GM11168 (cell line): ENCODE data around the gene C16orf92.

Experiments used
- in situ Hi-C: fragments of 300-500 bp; cut with MboI; formaldehyde crosslinking; loops from one replicate; pipeline ENCODE4 v1.12.0; 2022; ENCODE audit warnings: low sequenced_read_pairs; ENCODE audit not compliant: unreplicated experiment

The C16orf92 gene

GRCh38 chr16:30022887-30023286 is at the start of gene C16orf92:
Gene C16orf92, plus strand, starts transcription at chr16:30023198. Its CDS starts 143 bp downstream, at chr16:30023341.
- in situ Hi-C loops, result no loop called here

GRCh38 chr16:29973384-29974246 is 49.4 kb upstream of the C16orf92 start, which contains the start of gene TAOK2:
Gene TAOK2, plus strand, starts transcription at chr16:29973868. Its CDS starts 3,905 bp downstream, at chr16:29977773.
- in situ Hi-C loops, result no loop called here

GRCh38 chr16:29974291-29975133 is 48.5 kb upstream of the C16orf92 start:
- in situ Hi-C loops, result no loop called here

GRCh38 chr16:29975134-29975538 is 47.9 kb upstream of the C16orf92 start:
- in situ Hi-C loops, result no loop called here

- in situ Hi-C loops, result no loop called here
Observed at GRCh38 chr16:29975811-29976511, 47.0 kb upstream of the C16orf92 start.

GRCh38 chr16:29977063-29977825 is 45.8 kb upstream of the C16orf92 start:
- in situ Hi-C loops, result no loop called here

- in situ Hi-C loops, result no loop called here
Observed at GRCh38 chr16:29978081-29978480, 44.9 kb upstream of the C16orf92 start.

- in situ Hi-C loops, result no loop called here
Observed at GRCh38 chr16:29978564-29979270, 44.3 kb upstream of the C16orf92 start.

GRCh38 chr16:29982560-29983419 is 40.2 kb upstream of the C16orf92 start:
- in situ Hi-C loops, result no loop called here

GRCh38 chr16:29983420-29984136 is 39.4 kb upstream of the C16orf92 start:
- in situ Hi-C loops, result no loop called here

- in situ Hi-C loops, result no loop called here
Observed at GRCh38 chr16:29984137-29984763, 38.7 kb upstream of the C16orf92 start.

GRCh38 chr16:29984764-29985147 is 38.2 kb upstream of the C16orf92 start:
- in situ Hi-C loops, result no loop called here

- in situ Hi-C loops, result no loop called here
Observed at GRCh38 chr16:29985271-29985811, 37.7 kb upstream of the C16orf92 start.

GRCh38 chr16:29986231-29986630 is 36.8 kb upstream of the C16orf92 start:
- in situ Hi-C loops, result no loop called here

- in situ Hi-C loops, result no loop called here
Observed at GRCh38 chr16:29986931-29987330, 36.1 kb upstream of the C16orf92 start.

- in situ Hi-C loops, result no loop called here
Observed at GRCh38 chr16:29987371-29988085, 35.5 kb upstream of the C16orf92 start.
